GM23338 (cell line): Measurements from ENCODE around the gene KIF27. TPM values are rescaled to one million over a fixed set of nuclear protein-coding genes. Genes with fewer than 3 reads are reported as not detected.
A peak's percentile ranks its signal among the peaks of the same experiment; 100 is the strongest.
"Not testable (repeated sequence)": the region's sequence is repeated elsewhere in the genome, so short reads cannot be mapped to it uniquely, and the experiment has no call there.

Source experiments
- ATAC-seq: fragments of 200-7000 bp; cut with Tn5 transposase; 3 replicates; pipeline ENCODE4 v1.9.1; 2020
- DNase-seq: peaks from one replicate; pipeline ENCODE4 v3.0.0-alpha.2; 2015; ENCODE audit warnings: low spot score
- H2AFZ ChIP-seq: fragments of 200-600 bp; sonication (generic); 2 replicates; pipeline ENCODE4 v1.8.0; 2016; ENCODE audit warnings: antibody characterized with exemption, mild to moderate bottlenecking, moderate library complexity
- H3F3A ChIP-seq: fragments of 200-600 bp; sonication (generic); replicated peaks from 2 replicates; pipeline ENCODE4 v1.8.0; 2017; ENCODE audit warnings: antibody characterized with exemption, mixed run types, low read depth
- H3K27ac ChIP-seq: fragments of 200-600 bp; sonication (generic); 2 replicates; pipeline ENCODE4 v1.6.1; 2016; ENCODE audit warnings: low read depth
- H3K27me3 ChIP-seq: fragments of 200-600 bp; sonication (generic); 2 replicates; pipeline ENCODE4 v1.8.0; 2016; ENCODE audit warnings: mild to moderate bottlenecking, mixed run types, moderate library complexity; ENCODE audit not compliant: insufficient read depth
- H3K36me3 ChIP-seq: fragments of 200-600 bp; sonication (generic); 2 replicates; pipeline ENCODE4 v1.8.0; 2016; ENCODE audit warnings: mild to moderate bottlenecking; ENCODE audit not compliant: insufficient read depth
- H3K4me1 ChIP-seq: fragments of 200-600 bp; sonication (generic); 2 replicates; pipeline ENCODE4 v1.8.0; 2016; ENCODE audit warnings: mild to moderate bottlenecking, moderate library complexity; ENCODE audit not compliant: insufficient read depth
- H3K4me2 ChIP-seq: fragments of 200-600 bp; sonication (generic); 2 replicates; pipeline ENCODE4 v1.7.1; 2017; ENCODE audit warnings: mixed run types
- H3K4me3 ChIP-seq: fragments of 200-600 bp; sonication (generic); 2 replicates; pipeline ENCODE4 v1.6.1; 2016; ENCODE audit warnings: mixed run types
- H3K79me2 ChIP-seq: fragments of 200-600 bp; sonication (generic); replicated peaks from 2 replicates; pipeline ENCODE4 v1.8.0; 2017; ENCODE audit warnings: mild to moderate bottlenecking; ENCODE audit not compliant: insufficient read depth
- H3K9me2 ChIP-seq: fragments of 200-600 bp; sonication (generic); 2 replicates; pipeline ENCODE4 v1.8.0; 2017; ENCODE audit not compliant: insufficient read depth
- H4K20me1 ChIP-seq: fragments of 200-600 bp; sonication (generic); replicated peaks from 2 replicates; pipeline ENCODE4 v1.8.0; 2017; ENCODE audit warnings: mild to moderate bottlenecking; ENCODE audit not compliant: insufficient read depth
- H3K27ac Mint-ChIP-seq: 2 replicates; pipeline ENCODE4 v1.8.0; 2020; ENCODE audit warnings: inconsistent platforms, mild to moderate bottlenecking, moderate library complexity, mixed read lengths
- H3K27me3 Mint-ChIP-seq: 3 replicates; pipeline ENCODE4 v1.8.0; 2022; ENCODE audit warnings: low read depth, mild to moderate bottlenecking, moderate library complexity, mixed read lengths, inconsistent platforms; ENCODE audit not compliant: insufficient read depth, poor library complexity
- H3K36me3 Mint-ChIP-seq: 3 replicates; pipeline ENCODE4 v1.8.0; 2021; ENCODE audit warnings: low read depth, mild to moderate bottlenecking, inconsistent platforms, moderate library complexity, mixed read lengths
- H3K4me1 Mint-ChIP-seq: 3 replicates; pipeline ENCODE4 v1.8.0; 2020; ENCODE audit warnings: mild to moderate bottlenecking, inconsistent platforms, mixed read lengths
- H3K4me3 Mint-ChIP-seq: 3 replicates; pipeline ENCODE4 v1.8.0; 2021; ENCODE audit warnings: moderate library complexity, mild to moderate bottlenecking, inconsistent platforms, mixed read lengths
- H3K9me3 Mint-ChIP-seq: 3 replicates; pipeline ENCODE4 v1.8.0; 2020; ENCODE audit warnings: moderate library complexity, mild to moderate bottlenecking, inconsistent platforms, mixed read lengths
- CTCF ChIP-seq, 2 experiments: fragments of 200-600 bp in 1 of 2; sonication (generic) in 1 of 2; conservative IDR thresholded peaks; 2 replicates each; pipeline versions ENCODE4 v1.5.1 to v1.6.1; 2016 to 2017; ENCODE audit warnings: antibody characterized with exemption in 2 of 2, low read depth in 2 of 2, mild to moderate bottlenecking in 2 of 2, moderate library complexity in 1 of 2
- ETS1 ChIP-seq: IDR thresholded peaks from 2 replicates; pipeline ENCODE4 v1.6.1; 2016; ENCODE audit warnings: antibody characterized with exemption
- ZNF331 ChIP-seq: fragments of 250-450 bp; sonication (Bioruptor Pico); IDR thresholded peaks from 2 replicates; pipeline ENCODE4 v1.5.0; 2020; ENCODE audit warnings: low read depth, mild to moderate bottlenecking, moderate library complexity
- polyA plus RNA-seq: library from polyadenylated mRNA; unstranded; fragments of >200 nt; fragmentation: Nextera tagmentation; extraction: Ambion mirVana; gene quantifications from 2 replicates; pipeline ENCODE4 v1.2.1, GENCODE V29; 2016
- total RNA-seq: library from RNA; depleted of rRNA; stranded (reverse); fragments of >200 nt; shearing (Covaris generic); gene quantifications from 2 replicates; pipeline ENCODE4 v1.2.3, GENCODE V29; 2014

The KIF27 gene
- total and polyA plus RNA-seq, 2 experiments from 2014 or later = 3.3 to 8.2 TPM

- no peaks in the 10 kb centered on the region for H3K36me3 ChIP-seq
- no peak for TF ChIP-seq ZNF331 (CRISPR knock-in tag)
- no peaks in the 10 kb centered on the region for H3K79me2 ChIP-seq
- Mint-ChIP-seq H3K9me3 (no peaks in the 10 kb centered on the region), H3K36me3 (no peaks in the 10 kb centered on the region), H3K4me3 (peak overlapping the region; percentile 16; the same call in 1 of the 3 replicates), H3K27me3 (peaks cover 6% of the 10 kb centered on the region), H3K27ac (no peak overlapping the region), H3K4me1 (peaks cover 11% of the 10 kb centered on the region; the same call in 2 of the 3 replicates)
- no peaks in the 10 kb centered on the region for H3K4me1 ChIP-seq
- DNase-seq = no peak
- no peaks in the 10 kb centered on the region for H3K9me2 ChIP-seq
- no peak overlapping the region for H2AFZ ChIP-seq
- no peaks in the 10 kb centered on the region for H4K20me1 ChIP-seq
- ATAC-seq = no peak
- no peaks in the 10 kb centered on the region for H3F3A ChIP-seq
- H3K27ac ChIP-seq = no peak overlapping the region
- no peak overlapping the region for H3K4me3 ChIP-seq
- H3K27me3 ChIP-seq = no peaks in the 10 kb centered on the region
- H3K4me2 ChIP-seq = no peak overlapping the region
Observed at GRCh38 chr9:83919111-83919510, 2.1 kb downstream of the KIF27 start.

GRCh38 chr9:83912194-83912593 lies 9.0 kb downstream of the KIF27 start:
- not testable (repeated sequence) for H3K27ac ChIP-seq, H3K79me2 ChIP-seq, H3K4me1 ChIP-seq, H3K4me2 ChIP-seq, H3K9me2 ChIP-seq, H3K36me3 ChIP-seq, H3K27me3 ChIP-seq, H3F3A ChIP-seq, H2AFZ ChIP-seq, H3K4me3 Mint-ChIP-seq, H4K20me1 ChIP-seq, H3K27me3 Mint-ChIP-seq, H3K36me3 Mint-ChIP-seq, H3K4me1 Mint-ChIP-seq, H3K4me3 ChIP-seq, H3K27ac Mint-ChIP-seq, H3K9me3 Mint-ChIP-seq
- DNase-seq (peak; percentile 35), ATAC-seq (peak; percentile 61)
- peak; percentile 51 to 55 for TF ChIP-seq CTCF (conservative IDR thresholded peaks at IDR 0.05; ENCODE audit: low read depth in 2 of 2)

- H4K20me1 ChIP-seq = no peaks in the 10 kb centered on the region
- no peaks in the 10 kb centered on the region for H3F3A ChIP-seq
- no peak overlapping the region for H3K27ac ChIP-seq
- no peaks in the 10 kb centered on the region for H3K79me2 ChIP-seq
- Mint-ChIP-seq H3K36me3 (peaks cover 4% of the 10 kb centered on the region; the same call in 1 of the 3 replicates), H3K27me3 (no peaks in the 10 kb centered on the region), H3K4me1 (no peaks in the 10 kb centered on the region), H3K27ac (no peak overlapping the region), H3K4me3 (no peak overlapping the region), H3K9me3 (no peaks in the 10 kb centered on the region)
- no peaks in the 10 kb centered on the region for H3K4me1 ChIP-seq
- no peaks in the 10 kb centered on the region for H3K27me3 ChIP-seq
- no peak overlapping the region for H3K4me2 ChIP-seq
- no peak overlapping the region for H3K4me3 ChIP-seq
- no peaks in the 10 kb centered on the region for H3K36me3 ChIP-seq
- no peak overlapping the region for H2AFZ ChIP-seq
- DNase-seq = peak; percentile 50
- peak; percentile 45; the same call in 2 of the 3 replicates for ATAC-seq
- TF ChIP-seq ETS1 (no peak), CTCF (conservative IDR thresholded peaks at IDR 0.05; ENCODE audit: low read depth in 2 of 2) (peak; percentile 13 to 34; a peak in 2 of 4 replicates)
- no peaks in the 10 kb centered on the region for H3K9me2 ChIP-seq
Observed at GRCh38 chr9:83906144-83906543, 15.1 kb downstream of the KIF27 start.

- not testable (repeated sequence) for H3K27ac Mint-ChIP-seq, H3K4me1 Mint-ChIP-seq, H3K4me3 Mint-ChIP-seq, H2AFZ ChIP-seq, H3K79me2 ChIP-seq, DNase-seq, ATAC-seq, H3K36me3 ChIP-seq, H3K27ac ChIP-seq, H3K27me3 Mint-ChIP-seq, H3K4me3 ChIP-seq, H3K9me2 ChIP-seq, H3K27me3 ChIP-seq, H4K20me1 ChIP-seq, H3K4me2 ChIP-seq, H3F3A ChIP-seq, H3K9me3 Mint-ChIP-seq, H3K4me1 ChIP-seq, H3K36me3 Mint-ChIP-seq
Observed at GRCh38 chr9:83900615-83901014, 20.6 kb downstream of the KIF27 start.

- not testable (repeated sequence) for H3K4me2 ChIP-seq, H4K20me1 ChIP-seq, DNase-seq, H2AFZ ChIP-seq, H3K4me3 Mint-ChIP-seq, H3K27ac Mint-ChIP-seq, H3K9me2 ChIP-seq, H3K36me3 Mint-ChIP-seq, H3K4me3 ChIP-seq, H3K36me3 ChIP-seq, ATAC-seq, H3K27me3 Mint-ChIP-seq, H3K79me2 ChIP-seq, H3K4me1 ChIP-seq, H3K9me3 Mint-ChIP-seq, H3K27me3 ChIP-seq, H3F3A ChIP-seq, H3K4me1 Mint-ChIP-seq, H3K27ac ChIP-seq
Observed at GRCh38 chr9:83894301-83894700, 26.9 kb downstream of the KIF27 start.
